Skeletal muscle tissue (tissue), 4 donors: Measurements from ENCODE around the gene MKRN2OS. TPM values are rescaled to one million over a fixed set of nuclear protein-coding genes. Genes with fewer than 3 reads are reported as not detected.

Source experiments
- H3K27ac ChIP-seq: one replicate; pipeline ENCODE4 v1.7.0; 2013; ENCODE audit warnings: mild to moderate bottlenecking, low read depth, low read length, inconsistent platforms
- H3K27me3 ChIP-seq, 3 donors: one replicate each; pipeline ENCODE4 v1.7.0; 2013; ENCODE audit warnings: low read length in 3 of 3; ENCODE audit not compliant: control insufficient read depth in 3 of 3, insufficient read depth in 3 of 3
- H3K36me3 ChIP-seq, 3 donors: one replicate each; pipeline ENCODE4 v1.7.0; 2013; ENCODE audit warnings: low read length in 3 of 3; ENCODE audit not compliant: control insufficient read depth in 3 of 3, insufficient read depth in 3 of 3
- H3K4me1 ChIP-seq, 3 donors: one replicate each; pipeline ENCODE4 v1.7.0; 2013; ENCODE audit warnings: low read length in 3 of 3, mild to moderate bottlenecking in 3 of 3; ENCODE audit not compliant: control insufficient read depth in 3 of 3, insufficient read depth in 3 of 3
- H3K4me3 ChIP-seq, 3 donors: one replicate each; pipeline ENCODE4 v1.7.0; 2013; ENCODE audit warnings: low read length in 3 of 3
- H3K9ac ChIP-seq, 3 donors: one replicate each; pipeline ENCODE4 v1.7.0; 2013; ENCODE audit warnings: low read length in 3 of 3, mild to moderate bottlenecking in 3 of 3, moderate library complexity in 2 of 3, low read depth in 1 of 3
- H3K9me3 ChIP-seq, 3 donors: one replicate each; pipeline ENCODE4 v1.7.0; 2013; ENCODE audit warnings: low read length in 3 of 3; ENCODE audit not compliant: control insufficient read depth in 3 of 3
- total RNA-seq: library from RNA; depleted of rRNA; stranded (reverse); fragments of >200 nt; gene quantifications from one replicate; pipeline ENCODE4 v1.2.3, GENCODE V29; 2014
- donor health status: Osteomylitis.

Gene MKRN2OS
- total RNA-seq, 1 donor from 2014 or later, result not detected

DNA sequence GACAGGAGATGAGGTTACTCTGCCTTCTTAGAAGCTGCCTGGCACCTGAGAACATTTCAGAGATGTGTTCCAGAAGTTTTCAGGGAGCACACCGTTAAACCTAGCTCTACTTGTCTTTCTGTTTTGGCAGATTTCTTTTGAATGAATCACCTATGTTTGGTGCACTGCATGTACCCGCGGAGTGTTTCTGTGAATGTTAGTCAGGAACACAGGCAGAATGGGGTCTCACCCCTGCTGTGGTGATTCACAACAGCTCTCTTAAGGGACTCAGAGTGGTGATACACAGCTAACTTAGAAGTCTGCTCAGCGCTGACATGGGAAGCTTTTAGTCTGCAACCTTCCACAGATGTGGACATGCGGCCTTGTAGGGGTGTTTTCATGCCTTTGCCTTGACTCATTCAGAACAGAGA lies 37.0 kb downstream of the MKRN2OS start:
- Histone ChIP-seq H3K27ac (no peak overlapping the region), H3K36me3 (peaks cover 17 to 26% (median 18%) of the 10 kb centered on the region in 3 donors), H3K9ac (no peak overlapping the region), H3K4me3 (no peak overlapping the region), H3K27me3 (no peaks in the 10 kb centered on the region), H3K4me1 (peaks cover 5 to 12% (median 11%) of the 10 kb centered on the region in 3 donors), H3K9me3 (no peaks in the 10 kb centered on the region)

DNA sequence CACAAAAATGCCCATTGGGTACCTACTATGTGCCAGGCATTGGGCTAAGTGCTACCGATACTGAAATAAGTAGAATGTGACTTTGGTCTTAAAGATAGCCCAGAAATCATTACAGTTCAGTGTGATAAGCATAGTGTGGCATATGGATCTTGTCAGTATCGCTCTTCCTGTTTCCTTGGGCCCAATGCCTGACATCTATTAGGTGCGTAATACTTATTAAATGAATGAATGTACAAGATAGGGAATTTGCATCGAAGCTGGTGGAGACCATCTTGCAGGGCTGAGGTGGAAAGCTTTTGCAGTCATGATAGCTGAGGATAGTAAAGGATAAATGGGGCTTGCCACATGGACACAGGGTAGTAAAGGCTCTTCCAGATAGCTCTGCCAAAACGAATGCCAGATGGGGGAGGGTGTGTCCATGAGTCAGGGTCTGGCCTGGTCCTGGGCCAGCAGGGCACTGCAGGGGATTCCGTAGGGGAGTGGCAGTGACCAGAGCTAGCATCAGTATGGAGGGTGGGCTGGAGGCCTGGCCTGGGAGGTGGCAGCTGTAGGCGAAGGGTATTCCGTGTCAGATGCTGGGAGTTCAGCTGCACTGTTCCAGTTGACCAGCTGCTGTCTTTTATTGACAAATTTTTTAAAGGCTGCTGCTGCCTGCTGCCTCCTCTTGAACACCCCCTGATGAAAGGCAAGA lies 37.6 kb downstream of the MKRN2OS start:
- no peak overlapping the region for H3K9ac ChIP-seq
- H3K27me3 ChIP-seq, result no peaks in the 10 kb centered on the region
- H3K4me1 ChIP-seq, result peaks cover 5 to 12% (median 11%) of the 10 kb centered on the region in 3 donors
- H3K9me3 ChIP-seq, result no peaks in the 10 kb centered on the region
- H3K4me3 ChIP-seq, result no peak overlapping the region
- no peak overlapping the region for H3K27ac ChIP-seq
- peaks cover 18 to 29% (median 22%) of the 10 kb centered on the region in 3 donors for H3K36me3 ChIP-seq

DNA sequence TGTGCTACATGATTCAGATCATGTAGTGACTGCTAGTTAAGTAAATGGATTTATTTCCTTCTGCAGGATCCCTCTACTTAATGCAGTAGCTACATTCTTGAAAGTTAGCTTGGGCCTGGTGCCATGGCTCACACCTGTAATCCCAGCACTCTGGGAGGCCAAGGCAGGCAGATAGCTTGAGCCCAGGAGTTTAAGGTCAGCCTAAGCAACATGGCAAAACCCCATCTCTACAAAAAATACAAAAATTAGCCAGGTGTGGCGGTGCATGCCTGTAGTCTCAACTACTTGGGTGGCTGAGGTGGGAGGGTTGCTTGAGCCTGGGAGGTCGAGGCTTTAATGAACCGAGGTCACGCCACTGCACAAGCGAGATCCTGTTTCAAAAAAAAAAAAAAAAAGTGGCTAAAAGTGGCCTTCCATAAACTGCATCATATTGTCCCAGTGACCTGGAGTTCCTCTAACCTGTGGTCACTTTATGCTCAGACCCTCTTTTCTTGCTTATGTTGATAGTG lies 39.0 kb downstream of the MKRN2OS start:
- no peaks in the 10 kb centered on the region for H3K27me3 ChIP-seq
- peaks cover 18 to 22% (median 21%) of the 10 kb centered on the region in 3 donors for H3K36me3 ChIP-seq

DNA sequence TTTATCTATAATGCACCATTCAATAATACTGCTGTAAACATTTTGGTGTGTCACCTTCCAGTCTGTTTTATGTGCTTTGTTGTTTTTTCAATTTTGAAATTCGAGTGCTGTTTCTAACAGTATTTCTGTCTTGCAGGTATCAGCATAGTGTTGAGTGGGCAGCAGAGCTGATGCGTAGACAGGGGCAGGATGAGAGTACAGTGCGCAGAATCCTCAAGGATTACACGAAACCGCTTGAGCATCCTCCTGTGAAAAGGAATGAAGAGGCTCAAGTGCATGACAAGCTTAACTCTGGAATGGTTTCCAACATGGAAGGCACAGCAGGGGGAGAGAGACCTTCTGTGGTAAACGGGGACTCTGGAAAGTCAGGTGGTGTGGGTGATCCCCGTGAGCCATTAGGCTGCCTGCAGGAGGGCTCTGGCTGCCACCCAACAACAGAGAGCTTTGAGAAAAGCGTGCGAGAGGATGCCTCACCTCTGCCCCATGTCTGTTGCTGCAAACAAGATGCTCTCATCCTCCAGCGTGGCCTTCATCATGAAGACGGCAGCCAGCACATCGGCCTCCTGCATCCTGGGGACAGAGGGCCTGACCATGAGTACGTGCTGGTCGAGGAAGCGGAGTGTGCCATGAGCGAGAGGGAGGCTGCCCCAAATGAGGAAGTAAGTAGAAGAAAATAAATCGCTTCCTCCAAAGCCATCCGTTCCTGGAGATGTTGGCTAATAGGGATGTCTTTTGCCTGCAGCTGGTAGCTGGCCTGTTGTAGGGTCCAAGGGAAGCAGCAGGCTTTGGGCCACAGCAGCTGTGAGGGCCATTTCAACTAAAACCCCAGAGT lies 42.0 kb downstream of the MKRN2OS start:
- Histone ChIP-seq H3K9ac (no peak overlapping the region), H3K27me3 (no peaks in the 10 kb centered on the region), H3K9me3 (no peaks in the 10 kb centered on the region), H3K4me3 (no peak overlapping the region), H3K4me1 (peaks cover 5 to 11% (median 10%) of the 10 kb centered on the region in 3 donors), H3K36me3 (peaks cover 28 to 46% (median 35%) of the 10 kb centered on the region in 3 donors), H3K27ac (no peak overlapping the region)

More for the DNA sequence above, 39.0 kb downstream of the MKRN2OS start:
- Histone ChIP-seq H3K4me1 (peaks cover 5 to 12% (median 11%) of the 10 kb centered on the region in 3 donors), H3K9me3 (no peaks in the 10 kb centered on the region), H3K27ac (no peak overlapping the region), H3K4me3 (no peak overlapping the region), H3K9ac (no peak overlapping the region)

DNA sequence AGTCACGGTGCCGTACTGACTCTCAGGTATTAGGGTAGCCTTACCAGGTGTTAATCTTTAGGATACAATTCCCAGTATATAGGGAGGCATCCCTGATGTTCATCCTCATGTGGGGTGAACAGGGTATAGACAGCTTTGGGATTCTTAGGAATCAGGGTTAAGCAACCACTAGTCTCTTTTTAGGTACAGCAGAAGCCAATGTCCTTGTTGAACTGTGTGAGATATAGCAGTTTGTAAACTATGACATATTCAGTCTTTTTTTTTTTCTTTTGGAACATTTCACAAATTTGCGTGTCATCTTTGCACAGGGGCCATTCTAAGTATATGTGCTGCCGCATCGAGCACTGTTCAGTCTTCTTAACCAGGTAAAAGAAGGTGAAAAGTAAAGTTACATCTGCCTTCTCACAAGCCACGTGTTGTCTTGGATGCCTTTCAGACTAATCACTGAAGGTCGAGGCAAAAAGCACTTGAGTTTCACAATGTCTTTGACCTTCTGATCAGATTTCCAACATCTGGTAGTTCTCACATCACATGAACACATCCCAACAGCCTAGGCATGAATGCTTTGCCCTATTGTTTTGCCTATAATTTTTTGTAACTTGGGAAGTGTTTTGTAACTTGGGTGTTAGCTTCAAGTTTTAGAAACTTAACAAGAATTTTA lies 43.8 kb downstream of the MKRN2OS start:
- Histone ChIP-seq H3K4me3 (no peak overlapping the region), H3K4me1 (no peaks in the 10 kb centered on the region), H3K36me3 (peaks cover 35 to 63% (median 50%) of the 10 kb centered on the region in 3 donors), H3K27me3 (no peaks in the 10 kb centered on the region), H3K9me3 (no peaks in the 10 kb centered on the region), H3K9ac (no peak overlapping the region), H3K27ac (no peak overlapping the region)

DNA sequence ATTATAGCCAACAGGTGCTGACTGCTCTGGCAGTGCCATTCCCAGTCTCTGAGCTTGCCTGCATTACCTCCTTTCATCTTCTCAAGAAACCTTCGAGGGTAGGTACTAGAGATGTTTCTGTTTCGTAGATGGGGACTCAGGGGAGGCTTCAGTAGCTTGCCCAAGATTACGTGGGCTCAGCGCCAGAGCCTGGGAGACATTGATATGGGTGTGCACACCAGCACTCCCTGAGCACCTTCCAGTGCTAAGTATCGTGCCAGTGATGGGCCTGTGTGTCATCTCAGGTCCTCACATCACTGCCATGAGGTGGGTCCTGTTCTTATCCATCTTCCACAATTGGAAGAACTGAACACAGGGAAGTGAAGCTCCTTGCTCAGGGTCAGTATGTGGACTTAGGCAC lies 45.8 kb downstream of the MKRN2OS start:
- Histone ChIP-seq H3K9me3 (no peaks in the 10 kb centered on the region), H3K36me3 (peaks cover 35 to 65% (median 58%) of the 10 kb centered on the region in 3 donors), H3K27me3 (no peaks in the 10 kb centered on the region), H3K9ac (no peak overlapping the region), H3K4me3 (no peak overlapping the region), H3K27ac (no peak overlapping the region), H3K4me1 (no peaks in the 10 kb centered on the region)

DNA sequence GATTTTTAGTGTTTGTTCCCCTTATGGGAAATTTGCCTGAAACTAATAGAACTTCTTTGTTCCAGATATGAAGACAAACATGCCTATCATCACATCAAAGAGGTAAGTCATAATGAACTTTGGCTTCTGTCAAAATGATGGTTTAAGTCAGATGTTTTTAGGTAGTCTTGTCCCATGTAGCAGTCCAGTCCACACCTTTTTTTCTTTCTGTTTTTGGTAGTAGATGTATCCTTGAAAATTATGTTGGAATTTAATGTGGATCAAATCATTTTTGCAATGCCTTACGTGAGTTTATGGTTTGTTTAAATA lies 48.9 kb downstream of the MKRN2OS start:
- H3K4me1 ChIP-seq, result no peaks in the 10 kb centered on the region
- no peaks in the 10 kb centered on the region for H3K27me3 ChIP-seq
- H3K27ac ChIP-seq, result no peak overlapping the region
- H3K9me3 ChIP-seq, result no peaks in the 10 kb centered on the region
- no peak overlapping the region for H3K9ac ChIP-seq
- H3K4me3 ChIP-seq, result no peak overlapping the region
- peaks cover 25 to 56% (median 53%) of the 10 kb centered on the region in 3 donors for H3K36me3 ChIP-seq

DNA sequence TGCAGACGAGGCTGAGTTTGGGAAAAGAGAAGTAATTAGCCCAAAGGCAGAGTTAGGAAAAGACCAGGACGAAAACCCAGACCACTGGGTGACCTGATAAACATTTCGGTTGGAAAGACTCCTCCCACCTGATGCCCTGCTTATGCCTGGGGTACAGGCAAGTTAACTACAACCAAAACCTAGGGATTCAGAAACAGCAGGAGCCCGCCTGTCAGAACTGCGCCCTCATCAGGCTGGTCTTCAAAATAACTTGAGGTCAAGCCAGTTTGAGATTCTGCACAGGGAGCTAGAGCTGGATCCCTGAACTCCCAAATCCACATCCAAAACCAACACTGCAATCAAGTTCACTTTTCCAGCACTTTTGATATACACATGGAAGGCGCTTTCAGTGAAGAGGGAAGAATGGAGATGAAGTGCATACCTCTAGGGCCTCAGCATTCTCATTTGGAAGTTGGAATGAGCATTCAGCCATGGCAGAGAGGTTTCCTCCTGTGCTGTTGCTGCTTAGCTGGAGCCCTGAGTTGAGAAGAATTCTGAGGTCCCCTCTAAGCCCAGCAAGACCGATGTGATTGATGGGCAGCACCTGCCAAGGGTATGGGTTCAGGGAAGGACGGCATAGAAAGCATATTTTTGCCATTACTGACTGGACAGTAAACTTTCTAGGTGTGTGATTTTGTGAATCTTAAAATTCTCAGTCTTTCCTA lies 49.4 kb downstream of the MKRN2OS start:
- Histone ChIP-seq H3K36me3 (peaks cover 25 to 52% (median 52%) of the 10 kb centered on the region in 3 donors), H3K27ac (no peak overlapping the region), H3K4me1 (no peaks in the 10 kb centered on the region), H3K27me3 (no peaks in the 10 kb centered on the region), H3K9me3 (no peaks in the 10 kb centered on the region), H3K4me3 (no peak overlapping the region), H3K9ac (no peak overlapping the region)

DNA sequence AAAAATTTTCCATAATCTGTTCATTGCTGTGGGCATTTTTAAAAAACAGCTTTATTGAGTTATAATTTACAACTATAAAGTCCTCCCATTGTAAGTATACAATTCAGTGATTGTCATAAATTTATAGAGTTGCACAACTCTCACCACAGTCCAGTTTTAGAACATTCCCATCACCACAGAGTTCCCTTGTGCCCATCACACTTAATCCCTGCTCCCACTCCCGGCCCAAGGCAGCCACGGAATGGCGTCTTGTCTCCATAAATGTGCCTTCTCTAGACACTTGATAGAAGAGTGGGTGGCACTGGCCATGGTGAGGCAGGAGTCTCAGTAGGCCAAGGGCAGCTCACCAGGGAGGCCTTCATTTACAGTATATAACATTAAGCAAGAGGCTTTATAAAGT lies 54.8 kb downstream of the MKRN2OS start:
- Histone ChIP-seq H3K27ac (no peak overlapping the region), H3K4me3 (no peak overlapping the region), H3K27me3 (no peaks in the 10 kb centered on the region), H3K36me3 (peaks cover 0 to 23% (median 14%) of the 10 kb centered on the region in 3 donors), H3K9ac (no peak overlapping the region), H3K9me3 (no peaks in the 10 kb centered on the region), H3K4me1 (peaks cover 0 to under 1% (median 0%) of the 10 kb centered on the region in 3 donors)
